Lung microvascular endothelial cell (primary cell): ENCODE measurements around the gene RNASE8. TPM values are rescaled to one million over a fixed set of nuclear protein-coding genes. Genes with fewer than 3 reads are reported as not detected.

Experiments used
- DNase-seq, 2 donors: peaks; one replicate each; pipeline versions ENCODE4 v3.0.0 to v3.0.0-alpha.2; 2010; ENCODE audit warnings: low read depth in 2 of 2
- total RNA-seq: library from RNA; depleted of rRNA; stranded (reverse); fragments of >200 nt; gene quantifications from 2 replicates; pipeline ENCODE4 v1.2.1, GENCODE V29; 2014

Gene RNASE8
- total RNA-seq, 1 donor from 2014 or later: not detected

- no peak for DNase-seq
These were observed 4.2 kb upstream of the RNASE8 start for GRCh38 chr14:21053184-21054122.

- no peak for DNase-seq
These were observed 3.4 kb upstream of the RNASE8 start for GRCh38 chr14:21054123-21054767.

GRCh38 chr14:21054768-21055145 lies 2.9 kb upstream of the RNASE8 start:
- no peak for DNase-seq

- DNase-seq: no peak
These were observed 2.0 kb upstream of the RNASE8 start for GRCh38 chr14:21055432-21056117.

- DNase-seq: peak; percentile 10 to 61
These were observed 980 bp upstream of the RNASE8 start for GRCh38 chr14:21056520-21057163.

- no peak for DNase-seq
These were observed 1.3 kb downstream of the RNASE8 start for GRCh38 chr14:21058903-21059302.

- no peak for DNase-seq
These were observed 2.4 kb downstream of the RNASE8 start for GRCh38 chr14:21059842-21060613.

GRCh38 chr14:21060614-21061346 lies 3.2 kb downstream of the RNASE8 start:
- no peak for DNase-seq

- DNase-seq: no peak
These were observed 3.7 kb downstream of the RNASE8 start for GRCh38 chr14:21061347-21061668.

- peak in 1 of 2 donors; percentile 49 for DNase-seq
These were observed 5.9 kb downstream of the RNASE8 start for GRCh38 chr14:21063479-21063878.

- DNase-seq: peak in 1 of 2 donors; percentile 27
These were observed 9.4 kb downstream of the RNASE8 start for GRCh38 chr14:21066882-21067502.

- peak; percentile 66 to 78 for DNase-seq
These were observed 11.1 kb downstream of the RNASE8 start for GRCh38 chr14:21068521-21069387.

- DNase-seq: peak in 1 of 2 donors; percentile 10
These were observed 11.9 kb downstream of the RNASE8 start for GRCh38 chr14:21069388-21070082.

GRCh38 chr14:21070083-21070609 lies 12.5 kb downstream of the RNASE8 start, which contains the start of gene ARHGEF40:
TSS of gene ARHGEF40 (plus strand) at chr14:21070304. CDS start at chr14:21070397, 93 bp downstream.
- peak; percentile 43 to 44 for DNase-seq

GRCh38 chr14:21070610-21071224 lies 13.1 kb downstream of the RNASE8 start:
- peak; percentile 32 to 37 for DNase-seq

GRCh38 chr14:21071225-21072030 lies 13.8 kb downstream of the RNASE8 start:
- DNase-seq: peak; percentile 65 to 92
